HCEC 1CT (cell line): Measurements from ENCODE around the gene YIF1A.
"Not testable (repeated sequence)": the region's sequence is repeated elsewhere in the genome, so short reads cannot be mapped to it uniquely, and the experiment has no call there.

ENCODE experiments used
- DNase-seq: peaks from one replicate; pipeline ENCODE4 v3.0.0-alpha.2; 2017

YIF1A gene

DNA sequence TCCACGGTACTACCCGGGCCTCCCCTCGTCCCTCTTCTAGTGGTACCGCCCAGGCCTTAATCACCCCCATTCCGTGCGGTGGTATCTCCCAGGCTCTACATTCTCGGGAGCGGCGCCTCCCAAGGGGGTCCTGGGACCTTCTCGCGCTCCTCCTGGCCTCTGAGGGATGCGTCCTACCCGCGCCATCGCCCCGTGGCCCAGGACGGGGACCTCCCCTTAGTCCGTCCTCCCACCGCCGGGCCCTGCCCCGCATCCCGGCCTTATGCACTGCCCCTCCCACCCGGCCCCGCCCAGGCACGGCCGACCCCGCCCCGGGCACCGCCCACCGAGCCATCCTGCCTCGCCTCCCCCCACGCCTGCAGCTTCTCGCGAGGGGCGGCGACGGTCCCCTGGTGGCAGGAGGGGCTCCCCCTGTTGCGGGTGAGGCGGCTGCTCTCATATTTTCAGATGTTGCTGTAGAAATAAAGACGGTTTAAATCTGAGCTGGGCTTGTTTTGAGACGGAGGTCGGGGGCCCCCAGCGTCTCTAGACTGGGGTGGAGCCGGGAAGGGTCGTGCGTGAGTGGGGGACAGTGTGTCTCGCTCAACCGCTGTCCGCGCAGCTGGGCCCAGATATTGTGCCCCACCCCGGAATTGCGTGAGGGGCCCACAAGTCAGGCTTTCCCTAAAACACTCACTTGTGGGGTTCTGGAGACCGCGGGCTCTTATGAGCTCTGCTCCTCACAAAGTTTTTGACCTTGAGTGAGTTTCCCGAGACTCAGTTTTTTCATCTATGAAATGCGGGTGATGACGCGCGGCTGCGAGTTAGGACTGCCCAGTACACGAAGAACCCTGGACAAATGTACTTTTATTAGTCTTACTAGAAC is 21.3 kb downstream of the YIF1A start:
- DNase-seq = peak; percentile 78

- DNase-seq = no peak
Observed at GRCh38 chr11:66267039-66267378, 21.9 kb downstream of the YIF1A start.

GRCh38 chr11:66266378-66267038 is 22.4 kb downstream of the YIF1A start:
- DNase-seq = no peak

DNA sequence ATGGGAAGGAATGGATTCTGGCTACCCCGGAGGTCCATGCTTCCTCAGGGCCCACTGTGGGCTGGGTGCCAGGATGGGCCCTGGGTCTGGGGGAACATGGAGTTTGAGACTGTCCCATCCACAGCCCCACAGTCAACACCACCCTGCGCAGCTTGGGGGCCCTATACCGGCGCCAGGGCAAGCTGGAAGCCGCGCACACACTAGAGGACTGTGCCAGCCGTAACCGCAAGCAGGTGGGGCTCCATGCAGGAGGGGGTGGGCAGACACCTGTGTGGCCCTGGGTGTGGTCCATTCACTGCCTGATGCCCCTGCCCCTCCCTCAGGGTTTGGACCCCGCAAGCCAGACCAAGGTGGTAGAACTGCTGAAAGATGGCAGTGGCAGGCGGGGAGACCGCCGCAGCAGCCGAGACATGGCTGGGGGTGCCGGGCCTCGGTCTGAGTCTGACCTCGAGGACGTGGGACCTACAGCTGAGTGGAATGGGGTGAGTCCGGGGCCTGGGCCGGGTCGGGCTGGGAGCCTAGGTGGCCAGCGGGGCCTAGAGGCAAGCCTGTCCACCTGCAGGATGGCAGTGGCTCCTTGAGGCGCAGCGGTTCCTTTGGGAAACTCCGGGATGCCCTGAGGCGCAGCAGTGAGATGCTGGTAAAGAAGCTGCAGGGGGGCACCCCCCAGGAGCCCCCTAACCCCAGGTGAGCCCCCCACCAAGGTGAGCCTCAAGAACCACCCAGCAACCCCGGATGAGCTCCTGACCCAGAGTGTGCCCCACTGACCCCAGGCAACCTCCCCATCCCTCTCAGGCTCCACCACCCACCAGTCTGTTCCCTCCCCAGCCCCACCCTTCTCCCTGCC is 23.2 kb downstream of the YIF1A start:
- no peak for DNase-seq

DNA sequence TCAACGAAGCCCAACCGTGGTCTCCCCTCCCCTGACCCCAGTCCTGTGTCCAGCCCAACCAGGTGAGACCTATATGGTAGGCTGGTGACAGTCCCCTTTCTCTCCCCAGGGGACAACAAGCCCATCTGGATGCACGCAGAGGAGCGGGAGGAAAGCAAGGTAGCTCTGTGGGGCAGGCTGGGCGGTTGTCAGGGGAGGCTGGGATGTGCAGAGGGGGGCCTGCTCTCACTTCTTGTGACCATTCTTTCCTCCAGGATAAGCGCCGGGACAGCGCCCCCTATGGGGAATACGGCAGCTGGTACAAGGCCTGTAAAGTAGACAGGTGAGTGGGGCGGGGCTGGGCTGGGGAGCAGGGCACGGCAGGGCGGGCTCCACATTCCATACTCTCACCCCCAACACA is 24.0 kb downstream of the YIF1A start:
- no peak for DNase-seq

DNA sequence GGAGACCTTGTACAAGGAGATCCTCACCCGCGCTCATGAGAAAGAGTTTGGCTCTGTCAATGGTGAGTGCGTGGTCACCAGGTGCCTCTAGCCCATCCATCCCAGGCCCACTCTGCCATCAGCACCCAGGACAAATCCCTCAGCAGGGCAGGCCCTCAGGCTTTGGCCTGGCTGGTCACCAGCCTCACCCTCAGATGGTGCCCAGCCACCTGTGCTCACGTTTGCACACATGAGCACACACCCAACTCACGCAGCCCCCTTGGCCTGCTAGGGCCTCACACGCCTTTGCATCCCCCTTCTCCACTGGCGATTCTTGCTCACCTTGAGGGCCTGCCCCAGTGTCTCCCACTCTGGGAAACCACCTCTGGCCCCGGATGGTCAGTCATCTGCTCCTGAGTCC is 24.6 kb downstream of the YIF1A start:
- DNase-seq = no peak

GRCh38 chr11:66263785-66264184 is 25.2 kb downstream of the YIF1A start:
- no peak for DNase-seq

DNA sequence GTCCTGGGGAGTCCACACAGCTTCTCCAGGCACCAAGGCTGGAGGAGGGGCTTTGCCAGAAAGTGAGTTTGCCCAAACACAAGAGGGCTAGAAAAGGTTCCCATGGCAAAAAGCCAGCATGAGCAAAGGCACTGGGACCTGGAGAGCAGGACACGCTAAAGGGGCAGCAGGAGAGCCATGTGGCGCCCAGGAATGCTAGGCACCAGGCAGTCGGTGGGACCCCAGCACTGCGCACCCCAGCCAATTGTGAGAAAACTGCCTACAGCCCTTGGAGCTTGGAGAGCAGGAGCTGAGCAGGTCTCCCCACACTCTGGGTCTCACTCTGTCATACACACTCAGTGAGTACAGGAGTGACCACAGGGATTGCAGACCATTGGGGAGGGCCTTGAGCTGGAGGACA is 25.7 kb downstream of the YIF1A start:
- DNase-seq = no peak

- DNase-seq = no peak
Observed at GRCh38 chr11:66262696-66263095, 26.2 kb downstream of the YIF1A start.

DNA sequence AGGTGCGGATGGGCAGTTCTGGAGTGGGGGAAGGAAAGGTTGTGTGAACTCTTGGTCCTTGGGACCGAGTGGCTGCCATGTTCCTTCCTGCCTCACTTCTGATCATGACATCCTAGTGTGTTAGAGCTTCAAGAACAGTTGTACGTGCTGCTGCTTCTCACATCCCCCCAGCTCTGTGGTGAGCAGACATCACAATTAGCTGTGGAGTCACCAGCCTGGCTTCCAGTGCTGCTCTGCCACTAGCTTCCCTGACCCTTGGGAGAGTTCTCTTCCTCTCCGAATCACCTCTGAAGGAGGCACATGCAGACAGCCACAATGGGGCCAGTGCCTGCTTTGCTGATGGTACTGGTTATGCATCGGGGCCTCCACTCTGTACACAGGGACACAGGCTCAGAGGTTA is 26.8 kb downstream of the YIF1A start:
- no peak for DNase-seq

- DNase-seq = no peak
Observed at GRCh38 chr11:66261578-66261977, 27.4 kb downstream of the YIF1A start.

DNA sequence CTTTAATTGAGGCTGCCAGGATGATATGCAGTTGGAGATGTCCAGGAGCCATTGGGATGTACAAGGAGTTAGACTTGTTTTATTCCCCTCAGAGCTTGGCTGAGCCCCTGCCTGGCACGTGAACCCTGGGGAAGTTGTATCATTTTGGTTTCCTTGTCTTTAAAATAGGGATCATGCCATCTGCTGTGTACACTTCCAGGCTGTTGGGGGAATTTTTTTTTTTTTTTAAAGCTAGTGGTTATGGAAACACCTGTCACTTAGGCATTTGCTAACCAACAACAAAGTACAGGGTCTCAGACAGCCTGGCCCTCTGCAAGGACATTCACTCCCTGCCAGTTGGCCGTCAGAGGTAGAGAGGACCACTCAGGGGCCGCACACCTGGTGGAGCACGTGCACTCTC is 29.0 kb downstream of the YIF1A start:
- no peak for DNase-seq

GRCh38 chr11:66259225-66259624 is 29.7 kb downstream of the YIF1A start:
- DNase-seq = no peak

- no peak for DNase-seq
Observed at GRCh38 chr11:66258473-66258893, 30.5 kb downstream of the YIF1A start.

DNA sequence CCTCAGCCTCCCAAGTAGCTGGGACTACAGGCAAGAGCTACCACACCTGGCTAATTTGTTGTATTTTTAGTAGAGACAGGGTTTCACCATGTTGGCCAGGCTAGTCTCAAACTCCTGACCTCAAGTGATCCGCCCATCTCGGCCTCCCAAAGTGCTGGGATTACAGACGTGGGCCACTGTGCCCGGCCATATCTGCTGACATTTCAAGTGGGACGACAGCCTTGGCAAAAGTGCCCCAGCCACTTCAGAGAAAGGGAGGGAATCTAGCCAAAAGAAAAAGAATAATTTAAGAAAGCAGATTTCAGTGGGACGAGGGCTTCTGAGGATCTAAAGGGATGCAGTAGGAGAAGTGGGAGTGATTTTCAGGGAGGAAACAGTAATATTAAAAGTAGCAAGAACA is 35.9 kb downstream of the YIF1A start:
- DNase-seq = not testable (repeated sequence)

DNA sequence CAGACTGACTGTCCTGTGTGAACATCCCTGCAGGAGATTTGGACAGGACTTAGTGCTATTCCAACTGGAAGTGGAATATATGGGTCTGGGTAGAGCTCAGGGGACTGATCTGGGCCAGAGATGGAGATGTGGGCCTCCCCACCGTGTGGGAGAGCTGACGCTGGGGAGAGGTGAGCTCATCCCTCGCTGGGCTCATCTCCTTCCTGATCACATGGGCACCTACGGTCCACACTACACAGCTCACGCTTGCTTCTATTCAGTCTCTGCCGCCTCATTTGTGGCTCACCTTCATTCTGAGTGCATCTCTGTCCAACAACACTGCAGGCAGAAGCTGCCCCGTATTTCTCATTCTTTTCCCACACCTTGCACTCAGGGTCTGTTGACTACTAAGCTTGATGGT is 37.1 kb downstream of the YIF1A start:
- no peak for DNase-seq

GRCh38 chr11:66248903-66249302 is 40.0 kb downstream of the YIF1A start:
- DNase-seq = no peak

DNA sequence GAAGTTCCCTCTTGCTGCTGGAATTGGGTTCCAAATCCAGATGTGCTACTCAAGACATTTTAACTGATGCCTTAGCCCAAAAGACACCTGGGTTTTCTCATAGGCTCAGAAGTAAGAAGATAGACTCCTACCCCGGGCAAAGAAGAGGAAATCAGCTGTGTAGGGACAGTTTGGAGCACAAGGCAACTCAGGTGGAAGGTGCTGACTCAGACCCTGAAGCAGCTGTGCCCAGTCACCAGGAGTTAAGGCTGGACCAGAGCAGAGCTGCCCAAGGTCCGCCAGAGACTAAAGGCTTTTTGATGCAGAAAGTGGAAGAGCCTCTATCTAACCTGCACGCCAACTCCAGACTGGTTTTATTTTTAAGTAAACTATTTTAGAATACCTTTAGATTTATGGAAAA is 41.1 kb downstream of the YIF1A start:
- DNase-seq = no peak

DNA sequence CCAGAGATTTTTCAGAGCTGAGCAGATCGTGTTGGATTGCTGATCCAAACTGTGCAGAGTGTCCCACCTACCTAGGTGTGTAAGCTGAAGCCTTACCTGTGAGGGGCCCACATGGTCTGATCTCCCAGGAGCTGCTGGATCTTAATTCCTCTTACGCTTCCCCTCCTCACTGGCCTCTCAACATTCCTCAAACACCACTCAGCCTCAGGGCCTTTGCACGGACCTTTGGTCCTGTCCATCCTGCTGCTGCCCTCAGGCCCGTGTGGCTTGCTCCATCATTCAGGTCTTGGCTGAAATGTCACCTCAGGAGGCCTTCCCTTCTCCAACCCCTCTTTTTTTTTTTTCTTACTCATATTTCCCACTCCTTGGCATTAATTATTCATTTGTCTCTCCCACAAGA is 41.6 kb downstream of the YIF1A start:
- no peak for DNase-seq

DNA sequence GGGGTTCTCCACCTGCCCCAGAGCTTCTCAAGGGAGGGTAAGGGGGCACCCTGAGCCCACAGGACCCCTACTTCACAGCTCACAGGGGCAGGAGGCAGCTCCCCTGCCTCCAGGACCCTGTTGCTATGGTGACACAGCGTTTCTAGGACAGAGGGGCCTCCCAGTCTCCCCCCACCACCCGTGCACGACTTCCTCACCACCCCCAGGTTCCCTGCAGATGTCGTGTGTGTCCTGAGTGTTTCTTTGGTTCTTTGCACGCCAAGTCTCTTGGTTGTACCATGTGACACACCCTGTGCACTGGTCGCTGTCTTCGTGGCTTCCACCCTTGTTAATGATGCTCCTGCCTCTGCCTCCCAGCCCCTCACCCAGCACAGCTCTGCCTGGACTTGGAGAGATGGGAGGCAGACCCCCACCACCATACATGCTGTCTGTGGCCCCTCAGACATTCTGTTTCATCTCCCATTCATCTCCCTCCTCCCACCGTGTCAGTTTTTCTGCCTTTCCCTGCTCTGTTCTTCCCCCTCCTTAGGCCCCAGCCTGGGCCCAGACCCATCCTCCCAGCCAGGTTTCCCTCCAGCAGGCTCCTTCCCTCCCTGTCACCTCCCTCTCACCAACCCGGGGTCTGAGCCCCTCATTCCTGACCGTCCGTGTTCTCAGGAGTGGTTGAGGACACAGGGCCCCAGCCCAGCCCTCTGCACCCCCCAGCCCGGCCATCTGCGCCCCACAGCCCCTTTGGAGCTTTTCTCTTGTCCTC is 45.0 kb downstream of the YIF1A start:
- DNase-seq = no peak

GRCh38 chr11:66242095-66242765 is 46.7 kb downstream of the YIF1A start:
- DNase-seq = no peak

GRCh38 chr11:66240781-66241136 is 48.2 kb downstream of the YIF1A start:
- no peak for DNase-seq
